C4-2B (cell line): ENCODE measurements around the gene PJA1.

ENCODE experiments used
- CTCF ChIP-seq: fragments of 450-650 bp; conservative IDR thresholded peaks from 2 replicates; pipeline ENCODE4 v1.5.1; 2017; ENCODE audit warnings: mild to moderate bottlenecking
- ZFX ChIP-seq: fragments of 450-650 bp; IDR thresholded peaks from 2 replicates; pipeline ENCODE4 v1.6.1; 2017

- no peak for TF ChIP-seq CTCF
- TF ChIP-seq ZFX = no peak
These were observed 21.7 kb downstream of the PJA1 start for GRCh38 chrX:69143530-69143929.
